Activated CD4-positive, alpha-beta T cell treated with anti-CD3 and anti-CD28 coated beads for 1 hour (primary cell): ENCODE results near the gene IFNL3.
A peak's percentile ranks its signal among the peaks of the same experiment; 100 is the strongest.
"Not testable (repeated sequence)": the region's sequence is repeated elsewhere in the genome, so short reads cannot be mapped to it uniquely, and the experiment has no call there.

Experiments
- DNase-seq: peaks from one replicate; pipeline ENCODE4 v3.0.0-alpha.2; 2020

IFNL3 gene

GRCh38 chr19:39252458-39252857, 7.7 kb upstream of the IFNL3 start:
- no peak for DNase-seq

GRCh38 chr19:39251846-39252245, 7.0 kb upstream of the IFNL3 start:
- no peak for DNase-seq

GRCh38 chr19:39251081-39251480, 6.3 kb upstream of the IFNL3 start:
- no peak for DNase-seq

GRCh38 chr19:39248806-39249205, 4.0 kb upstream of the IFNL3 start, which contains the start of gene IFNL4:
Gene IFNL4, minus strand, starts transcription at chr19:39248856.
- no peak for DNase-seq

- no peak for DNase-seq
Observed at GRCh38 chr19:39247701-39248664, 3.2 kb upstream of the IFNL3 start.

GRCh38 chr19:39246951-39247669, 2.3 kb upstream of the IFNL3 start:
- no peak for DNase-seq

- not testable (repeated sequence) for DNase-seq
Observed at GRCh38 chr19:39245166-39245565, 360 bp upstream of the IFNL3 start.

- DNase-seq, result not testable (repeated sequence)
Observed at GRCh38 chr19:39243741-39244140, 1.1 kb downstream of the IFNL3 start.

GRCh38 chr19:39240421-39240820, 4.4 kb downstream of the IFNL3 start:
- no peak for DNase-seq

GRCh38 chr19:39238944-39239343, 5.9 kb downstream of the IFNL3 start:
- no peak for DNase-seq

GRCh38 chr19:39238209-39238608, 6.6 kb downstream of the IFNL3 start:
- DNase-seq, result no peak

- peak; percentile 24 for DNase-seq
Observed at GRCh38 chr19:39237200-39238184, 7.3 kb downstream of the IFNL3 start.

GRCh38 chr19:39236527-39236926, 8.3 kb downstream of the IFNL3 start:
- DNase-seq, result no peak

GRCh38 chr19:39232708-39233107, 12.1 kb downstream of the IFNL3 start:
- DNase-seq, result no peak

GRCh38 chr19:39230096-39230764, 14.6 kb downstream of the IFNL3 start:
- DNase-seq, result no peak

GRCh38 chr19:39224910-39225309, 19.9 kb downstream of the IFNL3 start:
- DNase-seq, result no peak

- DNase-seq, result no peak
Observed at GRCh38 chr19:39223703-39224279, 21.0 kb downstream of the IFNL3 start.

GRCh38 chr19:39219108-39219507, 25.7 kb downstream of the IFNL3 start:
- not testable (repeated sequence) for DNase-seq

- no peak for DNase-seq
Observed at GRCh38 chr19:39218230-39219007, 26.4 kb downstream of the IFNL3 start.

- no peak for DNase-seq
Observed at GRCh38 chr19:39217094-39217493, 27.7 kb downstream of the IFNL3 start.

- DNase-seq, result not testable (repeated sequence)
Observed at GRCh38 chr19:39215323-39215722, 29.5 kb downstream of the IFNL3 start.
